ENCODE results near the gene FADS6.

GRCh38 chr17:74875977-74876593, 17.3 kb downstream of the FADS6 start:
- TF ChIP-seq CTCF (IDR thresholded peaks at IDR 0.05) (no peak), ZFX (IDR thresholded peaks at IDR 0.05; ENCODE audit: borderline replicate concordance) (no peak)
